Activated CD4-positive, alpha-beta T cell treated with anti-CD3 and anti-CD28 coated beads, Interleukin-2, amount 50 U/mL, for 48 hours (primary cell): Measurements from ENCODE around the gene ABCC3.

Source experiments
- DNase-seq, 2 experiments: peaks; one replicate each; pipeline ENCODE4 v3.0.0-alpha.2; 2020

The ABCC3 gene

GRCh38 chr17:50649042-50649908 is 14.6 kb downstream of the ABCC3 start:
- DNase-seq = no peak

- DNase-seq = no peak
Observed at GRCh38 chr17:50651661-50652060, 17.0 kb downstream of the ABCC3 start.

GRCh38 chr17:50653738-50654137 is 19.1 kb downstream of the ABCC3 start:
- DNase-seq = no peak

GRCh38 chr17:50656509-50656908 is 21.8 kb downstream of the ABCC3 start:
- no peak for DNase-seq

- DNase-seq = no peak
Observed at GRCh38 chr17:50657054-50657453, 22.4 kb downstream of the ABCC3 start.

GRCh38 chr17:50657627-50658026 is 22.9 kb downstream of the ABCC3 start:
- DNase-seq = no peak

- DNase-seq = no peak
Observed at GRCh38 chr17:50658616-50659015, 23.9 kb downstream of the ABCC3 start.

- no peak for DNase-seq
Observed at GRCh38 chr17:50659179-50659578, 24.5 kb downstream of the ABCC3 start.

GRCh38 chr17:50660042-50660886 is 25.6 kb downstream of the ABCC3 start:
- DNase-seq = no peak

GRCh38 chr17:50660887-50661345 is 26.2 kb downstream of the ABCC3 start:
- DNase-seq = no peak

- no peak for DNase-seq
Observed at GRCh38 chr17:50661348-50661747, 26.7 kb downstream of the ABCC3 start.

GRCh38 chr17:50661795-50662391 is 27.2 kb downstream of the ABCC3 start:
- DNase-seq = peak; percentile 24 to 46

- no peak for DNase-seq
Observed at GRCh38 chr17:50662632-50663225, 28.0 kb downstream of the ABCC3 start.

- no peak for DNase-seq
Observed at GRCh38 chr17:50663812-50664374, 29.2 kb downstream of the ABCC3 start.

GRCh38 chr17:50664788-50665458 is 30.2 kb downstream of the ABCC3 start:
- DNase-seq = no peak

- DNase-seq = no peak
Observed at GRCh38 chr17:50665838-50666237, 31.2 kb downstream of the ABCC3 start.

- no peak for DNase-seq
Observed at GRCh38 chr17:50666316-50666715, 31.6 kb downstream of the ABCC3 start.

GRCh38 chr17:50667259-50668024 is 32.8 kb downstream of the ABCC3 start:
- DNase-seq = no peak

- no peak for DNase-seq
Observed at GRCh38 chr17:50668025-50668837, 33.5 kb downstream of the ABCC3 start.

- DNase-seq = no peak
Observed at GRCh38 chr17:50668838-50669581, 34.3 kb downstream of the ABCC3 start.
